GM12878 (cell line): ENCODE measurements around the gene ADAM23. TPM values are rescaled to one million over a fixed set of nuclear protein-coding genes. Genes with fewer than 3 reads are reported as not detected.
A peak's percentile ranks its signal among the peaks of the same experiment; 100 is the strongest.

Experiments
- ATAC-seq: fragments of 200-7000 bp; cut with Tn5 transposase; 3 replicates; pipeline ENCODE4 v1.9.1; 2020; ENCODE audit warnings: mild to moderate bottlenecking, moderate library complexity
- BruUV-seq: library from RNA; stranded (reverse); fragments of 400-500 nt; replicated peaks from 2 replicates; lab custom pipeline; 2021; lab: Mats Ljungman, UMichigan
- CTCF ChIA-PET: fragments of 300-600 bp; sonication (Branson Sonifier 250); formaldehyde crosslinking; extraction: SDS; loops from one replicate; lab custom pipeline; 2021; ENCODE audit warnings: inconsistent platforms; lab: Yijun Ruan, JAX
- POLR2A ChIA-PET: fragments of 350-600 bp; formaldehyde crosslinking; extraction: SDS; loops from one replicate; lab custom pipeline; 2021; ENCODE audit warnings: inconsistent platforms; lab: Charles Lee
- RAD21 ChIA-PET: fragments of 300-600 bp; sonication (Branson Sonifier 250); formaldehyde crosslinking; loops from one replicate; lab custom pipeline; 2023; ENCODE audit warnings: antibody characterized with exemption; ENCODE audit not compliant: unreplicated experiment; lab: Charles Lee
- SMC1A ChIA-PET: fragments of 300-600 bp; sonication (Branson Sonifier 250); formaldehyde crosslinking; loops from one replicate; lab custom pipeline; 2023; ENCODE audit not compliant: unreplicated experiment, uncharacterized antibody; lab: Charles Lee
- DNase-seq: peaks from one replicate; pipeline ENCODE4 v3.0.0-alpha.2; 2011; ENCODE audit warnings: low read depth, low spot score
- FAIRE-seq: peaks from 3 replicates; lab custom pipeline; 2011; peaks lifted over from hg19 to GRCh38; lab: Jason Lieb, UNC
- H2AFZ ChIP-seq: 2 replicates; pipeline ENCODE4 v1.6.0; 2011; ENCODE audit warnings: low read depth, low read length, control low read depth; ENCODE audit not compliant: control insufficient read depth
- H3K27ac ChIP-seq: 2 replicates; pipeline ENCODE4 v1.5.1; 2011; ENCODE audit warnings: control low read depth; ENCODE audit not compliant: control insufficient read depth, insufficient read depth
- H3K27me3 ChIP-seq, 2 experiments: replicated peaks in 1 of 2; 2 replicates each; pipeline versions ENCODE4 v1.6.0 to v1.6.1; 2011; ENCODE audit warnings: low read length in 1 of 2; ENCODE audit not compliant: control insufficient read depth in 2 of 2, insufficient read depth in 2 of 2
- H3K36me3 ChIP-seq, 2 experiments: 2 replicates each; pipeline ENCODE4 v1.5.1; 2011; ENCODE audit warnings: low read length in 1 of 2; ENCODE audit not compliant: control insufficient read depth in 2 of 2, insufficient read depth in 2 of 2
- H3K4me1 ChIP-seq: 2 replicates; pipeline ENCODE4 v1.6.1; 2011; ENCODE audit warnings: mild to moderate bottlenecking, low read length, moderate library complexity, mixed read lengths; ENCODE audit not compliant: control insufficient read depth, insufficient read depth
- H3K4me2 ChIP-seq: 2 replicates; pipeline ENCODE4 v1.6.0; 2011; ENCODE audit warnings: control low read depth; ENCODE audit not compliant: control insufficient read depth, insufficient read depth
- H3K4me3 ChIP-seq: fragments of 200-600 bp; sonication (generic); 2 replicates; pipeline ENCODE4 v1.5.1; 2016
- H3K79me2 ChIP-seq: 2 replicates; pipeline ENCODE4 v1.6.0; 2011; ENCODE audit warnings: low read length; ENCODE audit not compliant: control insufficient read depth, insufficient read depth
- H3K9ac ChIP-seq: 2 replicates; pipeline ENCODE4 v1.8.0; 2011; ENCODE audit warnings: low read length, control low read depth, mixed read lengths; ENCODE audit not compliant: control insufficient read depth, insufficient read depth
- H3K9me3 ChIP-seq: replicated peaks from 3 replicates; pipeline ENCODE4 v1.5.1; 2011; ENCODE audit warnings: mild to moderate bottlenecking, low read length; ENCODE audit not compliant: control insufficient read depth, insufficient read depth
- H4K20me1 ChIP-seq: 2 replicates; pipeline ENCODE4 v1.6.0; 2011; ENCODE audit not compliant: control insufficient read depth, insufficient read depth
- CHD2 ChIP-seq: IDR thresholded peaks from 2 replicates; pipeline ENCODE4 v1.6.1; 2011; ENCODE audit warnings: low read depth, low read length, improper control_type of control experiment, borderline replicate concordance
- DPF2 ChIP-seq: fragments of 450-650 bp; IDR thresholded peaks from 2 replicates; pipeline ENCODE4 v1.6.1; 2017; ENCODE audit warnings: mild to moderate bottlenecking
- EP300 ChIP-seq, 2 experiments: fragments of 150-350 bp in 1 of 2; IDR thresholded peaks; 2 replicates each; pipeline ENCODE4 v1.6.1; 2011 to 2012; ENCODE audit warnings: low read depth in 2 of 2, low read length in 2 of 2, borderline replicate concordance in 1 of 2, improper control_type of control experiment in 1 of 2, inconsistent platforms in 1 of 2; ENCODE audit not compliant: control insufficient read depth in 1 of 2
- IKZF1 ChIP-seq: fragments of 450-650 bp; conservative IDR thresholded peaks from 2 replicates; pipeline ENCODE4 v1.6.1; 2017; ENCODE audit warnings: antibody characterized with exemption, mild to moderate bottlenecking
- IKZF2 ChIP-seq, 2 experiments: fragments of 450-650 bp; IDR thresholded peaks; 2 replicates each; pipeline ENCODE4 v1.6.1; 2017; ENCODE audit warnings: mild to moderate bottlenecking in 2 of 2, moderate library complexity in 2 of 2
- NR2C1 ChIP-seq: fragments of 450-650 bp; IDR thresholded peaks from 2 replicates; pipeline ENCODE4 v1.6.1; 2017; ENCODE audit warnings: antibody characterized with exemption, mild to moderate bottlenecking, moderate library complexity
- WRNIP1 ChIP-seq: IDR thresholded peaks from 2 replicates; pipeline ENCODE4 v1.6.1; 2011; ENCODE audit warnings: low read depth, low read length, improper control_type of control experiment, borderline replicate concordance
- ZBTB40 ChIP-seq: fragments of 450-650 bp; IDR thresholded peaks from 2 replicates; pipeline ENCODE4 v1.6.1; 2016; ENCODE audit warnings: mild to moderate bottlenecking, moderate library complexity, borderline replicate concordance
- WGBS: methylation state at CpG from one replicate; pipeline ENCODE4 v1.1.6; 2016; ENCODE audit warnings: low lambda C conversion rate; ENCODE audit not compliant: insufficient replicate concordance, insufficient coverage; ENCODE audit errors: missing lambda C conversion rate; 5-methylcytosine and 5-hydroxymethylcytosine counted together
- in situ Hi-C: fragments of 300-500 bp; cut with MboI; formaldehyde crosslinking; loops from 9 replicates; pipeline ENCODE4 v1.14.3; 2018; ENCODE audit warnings: mixed read lengths
- intact Hi-C: fragments of 100-400 bp; cut with micrococcal nuclease; formaldehyde crosslinking; loops from one replicate; pipeline ENCODE4 v1.14.2; 2022; ENCODE audit not compliant: unreplicated experiment
- polyA plus RNA-seq, 11 experiments: library from polyadenylated mRNA; depleted of rRNA in 4 of 11; unstranded in 6 of 11; stranded (reverse) in 5 of 11; fragments of >200 nt; fragmentation: Nextera tagmentation in 4 of 11; fragmentation: Illumina TruSeq in 1 of 11; extraction: Ambion mirVana in 4 of 11; extraction: Trizol in 1 of 11; gene quantifications; 1 replicate in 1 of 11; 2 replicates in 10 of 11; pipeline versions ENCODE4 v1.2.1 to v1.2.3, GENCODE V29; 2011 to 2016; ENCODE audit warnings: inconsistent platforms in 2 of 11, missing spikeins in 2 of 11, low read depth in 1 of 11
- total RNA-seq, 4 experiments: library from RNA; depleted of rRNA in 3 of 4; stranded (reverse); fragments of >200 nt in 3 of 4; fragmentation: Illumina TruSeq in 1 of 4; extraction: Trizol in 1 of 4; gene quantifications; 2 replicates each; pipeline versions ENCODE4 v1.2.1 to v1.2.3, GENCODE V29; 2013 to 2021

ADAM23 gene
- total and polyA plus RNA-seq, 10 of the 15 experiments (the other 5 are each of a cell fraction or from before 2014, with no cell fraction given) = 5.7 to 41.8 (median 15.6) TPM

- DNase-seq (no peak), ATAC-seq (peak; percentile 88), FAIRE-seq (no peak)
- intact Hi-C loops (no loop called here), in situ Hi-C loops (no loop called here)
- CTCF ChIA-PET = interaction anchor here (0.6 to 2.2 kb wide), 8 partner anchors 16 to 437 kb away, joined by 3 to 8 read pairs (median 3); no protein-coding TSS in a partner anchor
- Histone ChIP-seq H3K9ac (no peak overlapping the region), H3K4me3 (no peak overlapping the region), H3K27ac (no peak overlapping the region), H3K4me1 (no peaks in the 10 kb centered on the region), H3K4me2 (no peak overlapping the region), H3K27me3 (no peaks in the 10 kb centered on the region), H2AFZ (no peak overlapping the region), H3K79me2 (no peaks in the 10 kb centered on the region), H3K36me3 (no peaks in the 10 kb centered on the region), H3K9me3 (no peaks in the 10 kb centered on the region; the same call in 2 of the 3 replicates), H4K20me1 (no peaks in the 10 kb centered on the region)
- 21% methylated on average over 1 of the region's 1 CpG for WGBS
- SMC1A ChIA-PET = interaction anchor here (0.6 to 2.3 kb wide), 10 partner anchors 10 to 70 kb away, joined by 3 to 7 read pairs (median 4); no protein-coding TSS in a partner anchor
- BruUV-seq = no TSS peak
- TF ChIP-seq IKZF1 = peak; percentile 59
- TF ChIP-seq NR2C1 = no peak
- TF ChIP-seq EP300 (IDR thresholded peaks at IDR 0.05; ENCODE audit: borderline replicate concordance in 1 of 2, control insufficient read depth in 1 of 2, low read depth in 2 of 2, low read length in 2 of 2) = peak in 1 of 2 experiments; percentile 22; a peak in 1 of 4 replicates
- no peak for TF ChIP-seq CHD2
- TF ChIP-seq IKZF2 (IDR thresholded peaks at IDR 0.05) = peak; percentile 48 to 54; a peak in 2 of 4 replicates
- TF ChIP-seq DPF2 = 0 out of 2 replicates have a peak, but pooled peaks have one; percentile 47
- POLR2A ChIA-PET = interaction anchor here (0.5 to 1.4 kb wide), 3 partner anchors 30 to 243 kb away, joined by 3 to 5 read pairs (median 3); no protein-coding TSS in a partner anchor
- RAD21 ChIA-PET = interaction anchor here (0.5 to 1.7 kb wide), 7 partner anchors 12 to 95 kb away, joined by 3 to 6 read pairs (median 4); no protein-coding TSS in a partner anchor
Observed at GRCh38 chr2:206488623-206489022, 45.3 kb downstream of the ADAM23 start.

- no peak for DNase-seq
- ChIA-PET RAD21 (interaction anchor here (0.6 to 1.6 kb wide), 4 partner anchors 23 to 269 kb away, joined by 3 read pairs; no protein-coding TSS in a partner anchor), POLR2A (interaction anchor here (1.0 kb wide), 1 partner anchor 19 kb away, joined by 3 read pairs; no protein-coding TSS in a partner anchor), CTCF (interaction anchor here (1.3 kb wide), 1 partner anchor 19 kb away, joined by 3 read pairs; no protein-coding TSS in a partner anchor), SMC1A (interaction anchor here (0.7 to 1.1 kb wide), 5 partner anchors 11 to 102 kb away, joined by 3 to 6 read pairs (median 3); no protein-coding TSS in a partner anchor)
- Histone ChIP-seq H3K79me2 (no peaks in the 10 kb centered on the region), H3K9ac (no peak overlapping the region), H3K4me3 (no peak overlapping the region), H3K4me1 (no peaks in the 10 kb centered on the region), H2AFZ (no peak overlapping the region), H4K20me1 (no peaks in the 10 kb centered on the region), H3K9me3 (no peaks in the 10 kb centered on the region), H3K27me3 (no peaks in the 10 kb centered on the region), H3K27ac (no peak overlapping the region), H3K36me3 (no peaks in the 10 kb centered on the region), H3K4me2 (no peak overlapping the region)
- BruUV-seq = no TSS peak
- no peak for FAIRE-seq
- in situ Hi-C loops (no loop called here), intact Hi-C loops (no loop called here)
- WGBS = 75% methylated on average over 1 of the region's 1 CpG
- TF ChIP-seq WRNIP1 = no peak
- TF ChIP-seq NR2C1 = no peak
- TF ChIP-seq ZBTB40 = no peak
- ATAC-seq = peak; percentile 72
Observed at GRCh38 chr2:206494061-206494460, 50.7 kb downstream of the ADAM23 start.
